Adipocyte (in vitro differentiated cells): ENCODE measurements around the gene FOXC2.
A peak's percentile ranks its signal among the peaks of the same experiment; 100 is the strongest.

Experiments
- DNase-seq: peaks from one replicate; pipeline ENCODE4 v3.0.0-alpha.2; 2015; ENCODE audit warnings: low read depth
- H3K27me3 ChIP-seq: replicated peaks from 2 replicates; pipeline ENCODE4 v1.7.0; 2013; ENCODE audit warnings: mild to moderate bottlenecking, low read length, moderate library complexity; ENCODE audit not compliant: control insufficient read depth, insufficient read depth
- H3K36me3 ChIP-seq: 2 replicates; pipeline ENCODE4 v1.7.0; 2013; ENCODE audit warnings: low read length, mild to moderate bottlenecking, moderate library complexity; ENCODE audit not compliant: control insufficient read depth, insufficient read depth, severe bottlenecking
- H3K4me1 ChIP-seq: 2 replicates; pipeline ENCODE4 v1.7.0; 2013; ENCODE audit warnings: mild to moderate bottlenecking, low read length, moderate library complexity; ENCODE audit not compliant: control insufficient read depth, insufficient read depth
- H3K4me3 ChIP-seq: 2 replicates; pipeline ENCODE4 v1.7.0; 2013; ENCODE audit warnings: mild to moderate bottlenecking, low read length, moderate library complexity
- H3K9ac ChIP-seq: 2 replicates; pipeline ENCODE4 v1.7.0; 2013; ENCODE audit warnings: mild to moderate bottlenecking, low read length, moderate library complexity
- H3K9me3 ChIP-seq: 2 replicates; pipeline ENCODE4 v1.7.0; 2013; ENCODE audit warnings: mild to moderate bottlenecking, low read length, moderate library complexity; ENCODE audit not compliant: control insufficient read depth

The FOXC2 gene

GRCh38 chr16:86549076-86549892 lies 17.3 kb upstream of the FOXC2 start:
- H3K4me3 ChIP-seq, result no peak overlapping the region

GRCh38 chr16:86549893-86550190 lies 16.8 kb upstream of the FOXC2 start:
- DNase-seq, result no peak
- no peak overlapping the region for H3K9ac ChIP-seq
- peaks cover 55% of the 10 kb centered on the region for H3K36me3 ChIP-seq
- H3K4me1 ChIP-seq, result peaks cover 4% of the 10 kb centered on the region
- no peaks in the 10 kb centered on the region for H3K9me3 ChIP-seq
- H3K27me3 ChIP-seq, result no peaks in the 10 kb centered on the region
- H3K4me3 ChIP-seq, result no peak overlapping the region

More at GRCh38 chr16:86549076-86549892, 17.3 kb upstream of the FOXC2 start:
- no peaks in the 10 kb centered on the region for H3K9me3 ChIP-seq
- peaks cover 55% of the 10 kb centered on the region for H3K36me3 ChIP-seq
- peaks cover 2% of the 10 kb centered on the region for H3K4me1 ChIP-seq
- no peak for DNase-seq
- no peak overlapping the region for H3K9ac ChIP-seq
- no peaks in the 10 kb centered on the region for H3K27me3 ChIP-seq

- no peaks in the 10 kb centered on the region for H3K27me3 ChIP-seq
- H3K9me3 ChIP-seq, result no peaks in the 10 kb centered on the region
- no peak for DNase-seq
- H3K4me3 ChIP-seq, result no peak overlapping the region
- H3K36me3 ChIP-seq, result peaks cover 53% of the 10 kb centered on the region
- H3K4me1 ChIP-seq, result peaks cover 5% of the 10 kb centered on the region
- H3K9ac ChIP-seq, result no peak overlapping the region
Observed at GRCh38 chr16:86550281-86550680, 16.3 kb upstream of the FOXC2 start.

DNA sequence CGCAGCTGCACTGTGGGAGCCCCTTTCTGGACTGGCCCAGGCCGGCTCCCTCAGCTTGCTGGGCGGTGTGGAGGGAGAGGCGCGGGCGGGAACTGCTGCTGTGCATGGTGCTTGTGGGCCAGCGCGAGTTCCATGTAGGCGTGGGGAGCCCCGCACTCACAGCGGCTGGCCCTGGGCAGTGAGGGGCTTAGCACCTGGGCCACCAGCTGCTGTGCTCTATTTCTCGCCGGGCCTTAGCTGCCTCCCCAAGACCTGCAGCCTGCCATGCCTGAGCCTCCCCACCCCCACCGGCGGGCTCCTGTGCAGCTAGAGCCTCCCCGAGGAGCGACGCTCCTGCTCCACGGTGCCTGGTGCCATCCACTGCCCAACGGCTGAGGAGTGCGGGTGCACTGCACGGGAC lies 13.3 kb upstream of the FOXC2 start:
- no peak for DNase-seq
- Histone ChIP-seq H3K9ac (no peak overlapping the region), H3K9me3 (no peaks in the 10 kb centered on the region), H3K36me3 (peaks cover 30% of the 10 kb centered on the region), H3K27me3 (no peaks in the 10 kb centered on the region), H3K4me3 (no peak overlapping the region), H3K4me1 (peaks cover 12% of the 10 kb centered on the region)

DNA sequence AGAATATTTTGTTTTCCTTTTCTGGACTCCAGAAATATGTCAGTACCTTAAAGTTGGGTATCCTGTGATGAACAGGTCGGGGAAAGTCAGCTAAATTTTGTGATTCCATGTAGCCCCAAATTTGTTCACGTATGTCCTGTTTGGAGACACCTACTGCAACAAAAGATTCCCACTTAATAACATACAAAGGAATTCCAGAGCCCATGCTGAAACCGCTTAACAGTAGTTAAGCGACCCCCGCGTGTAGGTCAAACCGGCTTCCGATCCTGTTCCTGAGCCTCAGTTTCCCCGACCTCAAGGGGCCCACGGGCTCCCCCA lies 12.1 kb upstream of the FOXC2 start:
- peak; percentile 36 for DNase-seq
- no peaks in the 10 kb centered on the region for H3K9me3 ChIP-seq
- H3K9ac ChIP-seq, result peak overlapping the region; percentile 93
- H3K36me3 ChIP-seq, result peaks cover 24% of the 10 kb centered on the region
- H3K4me1 ChIP-seq, result peaks cover 12% of the 10 kb centered on the region
- H3K4me3 ChIP-seq, result peak overlapping the region; percentile 94
- peaks cover 7% of the 10 kb centered on the region for H3K27me3 ChIP-seq

- Histone ChIP-seq H3K4me1 (peaks cover 12% of the 10 kb centered on the region), H3K9ac (peak within 1 kb of the TSS; percentile 93), H3K27me3 (peaks cover 7% of the 10 kb centered on the region), H3K36me3 (peaks cover 18% of the 10 kb centered on the region), H3K9me3 (no peaks in the 10 kb centered on the region), H3K4me3 (peak within 1 kb of the TSS; percentile 94)
- DNase-seq, result peak; percentile 96
Observed at GRCh38 chr16:86554917-86555703, 11.5 kb upstream of the FOXC2 start, which contains the start of gene MTHFSD. TSS of gene MTHFSD (minus strand) at chr16:86555235. CDS start at chr16:86555184, 51 bp downstream.

GRCh38 chr16:86555704-86556075 lies 10.9 kb upstream of the FOXC2 start:
- Histone ChIP-seq H3K4me1 (peaks cover 12% of the 10 kb centered on the region), H3K36me3 (peaks cover 16% of the 10 kb centered on the region), H3K27me3 (peaks cover 7% of the 10 kb centered on the region), H3K4me3 (peak overlapping the region; percentile 94), H3K9ac (peak overlapping the region; percentile 93), H3K9me3 (no peaks in the 10 kb centered on the region)
- no peak for DNase-seq

DNA sequence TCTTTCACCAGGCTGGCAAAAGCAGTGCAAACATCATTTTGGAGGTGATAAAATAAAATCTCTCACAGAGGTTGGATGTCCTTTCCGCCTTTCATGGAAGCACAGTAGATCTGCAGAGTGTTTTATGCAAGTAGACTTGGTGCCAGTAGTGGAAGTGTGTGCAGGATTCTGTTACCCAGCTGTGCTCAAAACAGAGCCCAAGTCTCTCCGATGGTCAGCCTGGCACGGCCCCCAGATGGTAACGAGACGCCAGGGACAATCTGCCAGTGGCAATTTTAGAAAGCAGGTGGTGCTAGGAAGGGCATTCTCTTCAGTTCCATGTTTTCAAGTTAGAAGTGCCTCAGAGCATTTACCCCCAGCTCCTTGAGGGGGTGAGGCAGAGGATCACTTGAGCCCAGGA lies 10.1 kb upstream of the FOXC2 start:
- peaks cover 13% of the 10 kb centered on the region for H3K27me3 ChIP-seq
- peaks cover 12% of the 10 kb centered on the region for H3K4me1 ChIP-seq
- DNase-seq, result no peak

DNA sequence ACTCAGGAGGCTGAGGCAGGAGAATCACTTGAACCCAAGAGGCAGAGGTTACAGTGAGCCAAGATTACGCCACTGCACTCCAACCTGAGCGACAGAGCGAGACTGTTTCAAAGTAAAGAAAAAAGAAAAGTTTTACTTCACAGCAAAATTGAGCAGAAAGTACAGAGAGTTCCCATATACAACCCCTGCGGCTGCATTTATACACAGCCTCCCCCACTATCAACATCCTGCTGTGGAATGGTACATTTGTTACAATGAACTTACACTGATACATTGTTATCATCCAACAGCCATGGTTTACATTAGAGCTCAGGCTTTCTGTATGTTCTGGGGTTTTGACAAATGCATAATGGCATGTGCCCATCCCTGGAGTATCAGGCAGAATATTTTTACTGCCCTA lies 9.0 kb upstream of the FOXC2 start:
- H3K27me3 ChIP-seq, result peaks cover 13% of the 10 kb centered on the region
- H3K36me3 ChIP-seq, result no peaks in the 10 kb centered on the region
- no peak overlapping the region for H3K4me3 ChIP-seq
- no peaks in the 10 kb centered on the region for H3K9me3 ChIP-seq
- no peak overlapping the region for H3K9ac ChIP-seq
- peaks cover 12% of the 10 kb centered on the region for H3K4me1 ChIP-seq
- DNase-seq, result no peak

More for the DNA sequence above, 10.1 kb upstream of the FOXC2 start:
- Histone ChIP-seq H3K36me3 (peaks cover 7% of the 10 kb centered on the region), H3K9me3 (no peaks in the 10 kb centered on the region), H3K4me3 (no peak overlapping the region), H3K9ac (no peak overlapping the region)

DNA sequence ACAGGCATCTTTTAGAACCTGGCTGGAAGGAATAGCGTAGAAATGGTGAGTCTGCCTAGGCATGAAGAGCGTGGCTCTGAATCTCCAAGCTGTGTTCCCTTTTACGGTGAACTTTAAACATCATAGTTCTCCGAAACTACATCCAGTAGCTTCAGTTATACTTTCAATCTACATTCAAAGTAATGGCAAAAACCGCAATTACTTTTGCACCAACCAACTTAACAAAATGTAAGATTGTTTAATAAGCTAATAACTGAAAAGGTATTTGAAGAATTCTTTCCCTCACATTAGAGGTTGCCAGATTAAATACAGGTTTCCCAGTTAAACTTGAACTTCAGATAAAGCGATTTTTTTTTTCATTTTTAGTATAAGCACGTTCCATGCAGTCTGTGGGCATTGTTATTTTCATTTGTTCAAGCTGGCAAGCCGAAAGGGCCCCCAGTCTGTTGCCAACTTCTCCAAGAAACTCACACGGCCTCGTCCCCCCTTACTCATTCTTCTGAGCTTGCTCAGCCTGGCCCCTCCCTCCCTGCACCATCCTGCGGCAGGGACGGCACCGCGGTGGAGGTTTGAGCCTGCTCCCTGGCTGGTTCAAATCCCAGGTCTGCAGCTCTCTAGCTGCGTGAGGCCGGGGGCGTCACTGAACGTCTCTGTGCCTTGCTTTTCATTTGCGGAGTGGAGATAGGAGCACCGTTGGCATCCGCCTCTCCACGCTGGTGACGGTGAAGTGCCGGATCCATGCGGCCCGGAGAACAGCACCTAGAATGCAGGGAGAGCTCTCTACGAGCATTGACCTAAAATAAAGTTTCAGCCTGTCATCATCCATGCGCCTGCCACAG lies 8.1 kb upstream of the FOXC2 start:
- Histone ChIP-seq H3K9me3 (no peaks in the 10 kb centered on the region), H3K9ac (no peak overlapping the region), H3K4me1 (peaks cover 17% of the 10 kb centered on the region), H3K36me3 (no peaks in the 10 kb centered on the region), H3K4me3 (no peak overlapping the region), H3K27me3 (peaks cover 15% of the 10 kb centered on the region)
- DNase-seq, result no peak

DNA sequence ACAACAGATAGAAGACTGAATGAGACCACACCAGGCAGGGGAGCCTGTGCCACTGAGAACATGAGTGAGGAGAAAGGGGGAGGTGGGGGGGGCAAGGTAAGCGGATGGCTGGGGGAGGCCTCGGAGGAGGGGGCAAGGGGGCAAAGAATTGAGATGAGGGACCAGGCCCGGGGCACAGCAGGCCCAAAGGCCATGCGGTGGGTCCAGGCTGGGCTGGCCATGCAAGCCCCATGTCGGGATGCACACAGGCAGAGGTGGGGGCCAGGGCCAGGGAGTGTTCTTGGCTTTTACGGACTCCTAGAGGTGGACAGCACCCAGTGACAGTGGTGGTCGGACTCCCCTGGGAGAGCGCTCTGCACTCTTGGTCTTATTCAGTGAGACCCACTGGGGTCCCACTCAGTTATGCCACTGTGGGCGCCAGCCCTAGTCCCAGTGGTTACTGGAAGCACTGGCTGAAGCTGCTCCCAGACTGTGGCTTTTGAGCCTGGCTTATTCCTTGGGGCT lies 6.8 kb upstream of the FOXC2 start:
- Histone ChIP-seq H3K9ac (no peak overlapping the region), H3K27me3 (peaks cover 15% of the 10 kb centered on the region), H3K4me3 (no peak overlapping the region), H3K4me1 (peaks cover 13% of the 10 kb centered on the region), H3K36me3 (no peaks in the 10 kb centered on the region), H3K9me3 (no peaks in the 10 kb centered on the region)
- DNase-seq, result no peak
